Activated CD8-positive, alpha-beta memory T cell treated with anti-CD3 and anti-CD28 coated beads for 1 hour (primary cell): ENCODE data around the gene OR1J1.

ENCODE experiments used
- DNase-seq, 2 donors: peaks; one replicate each; pipeline ENCODE4 v3.0.0-alpha.2; 2020; ENCODE audit warnings: low read depth in 1 of 2; ENCODE audit errors: extremely low read depth in 1 of 2

Gene OR1J1

GRCh38 chr9:122477826-122478225 is at the start of gene OR1J1:
Gene OR1J1, minus strand, starts transcription at chr9:122477926. Its CDS starts 0 bp downstream, at chr9:122477926.
- no peak for DNase-seq

- no peak for DNase-seq
Observed at GRCh38 chr9:122527193-122527592, 49.5 kb upstream of the OR1J1 start, which contains the start of gene OR1N1. Gene OR1N1, minus strand, starts transcription at chr9:122527293. Its CDS starts 0 bp downstream, at chr9:122527293.

GRCh38 chr9:122526602-122527001 is 48.9 kb upstream of the OR1J1 start:
- DNase-seq, result no peak

GRCh38 chr9:122519376-122519775 is 41.6 kb upstream of the OR1J1 start:
- no peak for DNase-seq

- no peak for DNase-seq
Observed at GRCh38 chr9:122518841-122519240, 41.1 kb upstream of the OR1J1 start, which contains the start of gene OR1J4. Gene OR1J4, plus strand, starts transcription at chr9:122519141. Its CDS starts 0 bp downstream, at chr9:122519141.

GRCh38 chr9:122518226-122518625 is 40.5 kb upstream of the OR1J1 start:
- DNase-seq, result no peak

GRCh38 chr9:122510502-122510901 is 32.8 kb upstream of the OR1J1 start, which contains the start of gene OR1J2:
Gene OR1J2, plus strand, starts transcription at chr9:122510802. Its CDS starts 0 bp downstream, at chr9:122510802.
- no peak for DNase-seq

- DNase-seq, result no peak
Observed at GRCh38 chr9:122506964-122507363, 29.2 kb upstream of the OR1J1 start.

GRCh38 chr9:122498883-122499288 is 21.2 kb upstream of the OR1J1 start:
- DNase-seq, result no peak

GRCh38 chr9:122479062-122479461 is 1.3 kb upstream of the OR1J1 start:
- DNase-seq, result no peak

- DNase-seq, result no peak
Observed at GRCh38 chr9:122477346-122477745, 380 bp downstream of the OR1J1 start.

GRCh38 chr9:122475717-122476116 is 2.0 kb downstream of the OR1J1 start:
- no peak for DNase-seq

GRCh38 chr9:122474561-122474960 is 3.2 kb downstream of the OR1J1 start:
- no peak for DNase-seq

GRCh38 chr9:122468735-122469134 is 9.0 kb downstream of the OR1J1 start:
- DNase-seq, result no peak

- no peak for DNase-seq
Observed at GRCh38 chr9:122466456-122466855, 11.3 kb downstream of the OR1J1 start.

- peak; percentile 18 to 29 for DNase-seq
Observed at GRCh38 chr9:122464633-122465567, 12.8 kb downstream of the OR1J1 start.

- DNase-seq, result no peak
Observed at GRCh38 chr9:122463828-122464632, 13.7 kb downstream of the OR1J1 start.

GRCh38 chr9:122457787-122458186 is 19.9 kb downstream of the OR1J1 start:
- no peak for DNase-seq

- DNase-seq, result no peak
Observed at GRCh38 chr9:122456123-122456522, 21.6 kb downstream of the OR1J1 start.

- DNase-seq, result no peak
Observed at GRCh38 chr9:122453677-122454135, 24.0 kb downstream of the OR1J1 start.

- DNase-seq, result no peak
Observed at GRCh38 chr9:122446819-122447484, 30.8 kb downstream of the OR1J1 start.
